LoVo (cell line): ENCODE measurements around the gene SGK1.
"Not testable (repeated sequence)": the region's sequence is repeated elsewhere in the genome, so short reads cannot be mapped to it uniquely, and the experiment has no call there.

ENCODE experiments used
- DNase-seq: peaks from one replicate; pipeline ENCODE4 v3.0.0-alpha.2; 2016; ENCODE audit warnings: low spot score

The SGK1 gene

DNA sequence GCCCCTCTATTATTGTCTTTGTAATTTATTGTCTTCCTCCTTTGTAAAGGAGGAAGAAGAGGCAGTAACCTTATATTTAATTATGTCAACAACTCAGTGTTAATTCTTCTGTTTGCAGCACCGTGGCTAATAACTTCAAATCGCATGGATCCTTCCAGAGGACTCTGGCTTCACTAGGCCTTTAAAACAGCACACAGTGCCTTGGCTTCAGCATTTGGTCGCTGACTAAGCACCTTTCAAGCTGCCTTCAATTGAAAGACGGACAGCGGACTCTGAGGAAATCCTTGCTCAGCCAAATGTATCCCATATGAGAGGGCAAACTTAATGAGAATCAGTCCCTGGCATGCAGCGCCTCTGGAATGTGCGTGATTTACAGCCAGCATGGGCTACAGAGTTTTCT, 64.2 kb downstream of the SGK1 start:
- no peak for DNase-seq

DNA sequence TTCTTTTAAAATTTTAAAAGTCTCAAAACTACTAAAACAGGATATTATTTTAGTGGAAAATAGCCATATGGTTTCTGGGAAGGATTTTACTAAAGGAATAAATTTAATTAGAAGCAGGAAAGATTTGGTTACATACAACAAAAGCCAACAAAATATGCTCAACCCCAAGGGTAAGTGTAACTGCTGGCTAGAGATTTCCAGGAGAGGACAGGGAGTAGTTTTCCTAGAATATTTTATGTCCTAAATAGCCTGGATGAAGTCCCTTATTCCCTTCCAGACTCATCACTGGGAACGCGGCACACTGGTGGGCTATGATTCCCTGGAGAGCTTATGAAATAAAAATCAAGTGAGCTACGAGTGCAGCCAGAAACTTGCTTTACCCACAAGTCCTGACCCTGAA, 66.6 kb downstream of the SGK1 start:
- no peak for DNase-seq

DNA sequence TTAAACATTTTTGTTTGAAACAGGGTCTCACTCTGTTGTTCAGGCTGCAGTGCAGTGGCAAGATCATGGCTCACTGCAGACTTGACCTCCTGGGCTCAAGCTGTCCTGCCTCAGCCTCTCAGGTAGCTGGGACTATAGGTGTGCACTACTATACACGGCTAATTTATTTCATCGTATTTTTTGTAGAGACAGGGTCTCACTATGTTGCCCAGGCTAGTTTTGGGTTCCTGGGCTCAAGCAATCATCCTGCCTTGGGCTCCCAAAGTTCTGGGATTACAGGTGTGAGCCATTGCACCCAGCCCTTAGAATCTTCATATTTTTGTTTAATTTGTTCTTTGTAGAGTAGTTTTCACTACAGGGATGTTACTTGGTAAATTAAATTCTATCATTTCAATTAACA, 67.1 kb downstream of the SGK1 start:
- DNase-seq: no peak

DNA sequence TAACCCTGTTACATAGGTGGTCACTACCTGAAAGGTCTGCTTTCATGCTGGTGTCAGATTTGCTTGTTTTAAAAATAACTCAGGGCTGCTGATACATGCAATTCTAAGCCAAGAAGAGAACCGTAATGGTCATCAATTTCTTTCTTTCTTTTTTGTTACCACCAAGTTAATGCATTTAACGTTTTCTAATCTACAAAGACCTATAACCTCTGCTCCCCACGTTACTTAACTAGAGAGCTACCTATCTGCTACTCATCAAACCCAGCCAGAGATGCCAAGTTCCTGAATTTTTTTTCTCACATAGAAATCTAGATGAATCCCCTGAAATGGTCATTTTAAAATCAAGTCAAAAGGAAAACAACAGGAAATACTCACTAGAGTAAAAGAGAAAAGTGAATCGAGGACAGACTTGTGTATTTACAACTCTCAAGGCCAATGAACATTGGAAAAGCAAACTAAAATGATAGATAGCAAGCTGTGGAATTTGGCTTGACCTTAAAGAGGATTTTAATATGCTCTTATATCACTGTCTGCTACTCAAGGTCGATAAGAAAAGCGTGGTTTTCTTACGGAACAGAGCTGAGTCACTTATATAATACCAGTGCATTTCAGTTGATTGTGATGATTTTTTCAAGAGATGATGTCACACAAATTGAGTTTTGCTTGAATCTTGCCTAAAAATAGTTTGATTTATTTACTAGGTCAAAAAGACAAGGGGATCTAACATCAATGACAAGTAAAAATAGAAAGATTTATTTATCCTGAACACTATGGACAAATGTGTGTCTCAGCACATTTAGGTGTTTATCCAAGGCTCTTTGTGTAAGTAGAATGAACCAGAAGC, 67.9 kb downstream of the SGK1 start:
- DNase-seq: no peak

DNA sequence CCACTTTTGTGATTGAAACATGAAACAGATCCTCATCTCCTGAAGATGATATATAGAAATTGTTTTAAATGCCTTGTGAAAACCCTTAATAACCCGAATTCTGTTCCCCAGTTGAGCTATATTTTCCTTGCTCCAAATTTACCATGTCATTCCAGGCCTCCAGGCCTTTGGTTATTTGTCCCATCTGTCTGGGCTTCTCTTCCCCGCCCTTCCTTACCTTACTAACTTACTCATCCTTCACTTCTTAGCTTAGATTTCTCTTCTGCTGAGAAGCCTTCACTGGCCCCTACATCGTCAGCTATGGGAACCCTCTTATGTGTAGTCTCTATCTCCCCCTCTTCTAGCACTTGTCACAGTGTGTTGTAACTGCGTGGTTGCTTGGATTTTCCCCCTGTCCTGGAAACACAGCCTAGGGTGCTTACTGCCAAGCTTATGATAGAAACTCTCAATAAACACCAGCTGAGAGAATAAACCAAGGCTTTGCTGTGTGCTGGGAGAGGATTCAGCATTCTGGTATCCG, 68.6 kb downstream of the SGK1 start:
- no peak for DNase-seq

DNA sequence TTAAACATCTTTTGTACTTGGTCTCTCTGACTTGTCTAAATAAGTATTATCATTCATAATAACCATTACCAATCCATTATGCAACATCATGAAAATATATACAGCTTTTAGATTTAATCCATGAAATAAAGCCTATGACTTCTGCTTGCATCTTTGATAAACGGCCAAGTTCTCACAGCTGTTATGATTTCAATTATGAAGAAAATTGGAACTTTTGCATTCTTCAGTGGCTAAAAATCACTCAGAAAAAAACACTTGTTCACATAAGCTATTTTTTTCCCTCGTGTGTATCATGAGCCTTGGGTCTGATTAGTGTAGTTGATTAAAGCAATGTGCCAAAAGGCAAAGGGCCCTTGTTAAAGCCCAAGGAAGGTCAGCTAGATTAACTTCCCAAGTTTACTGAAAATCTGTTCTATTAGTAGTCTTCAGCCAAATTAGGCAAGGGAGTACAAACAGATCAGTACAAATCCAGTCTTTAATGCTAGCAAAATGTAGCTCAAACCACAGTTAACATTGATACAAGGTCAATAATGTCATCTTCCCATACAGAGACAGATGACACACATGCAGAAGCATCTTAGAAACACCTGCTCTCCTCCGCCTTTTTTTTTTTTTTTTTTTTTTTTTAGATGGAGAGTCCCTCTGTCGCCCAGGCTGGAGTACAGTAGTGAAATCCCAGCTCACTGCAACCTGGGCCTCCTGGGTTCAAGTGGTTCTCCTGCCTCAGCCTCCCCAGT, 69.9 kb downstream of the SGK1 start:
- no peak for DNase-seq

DNA sequence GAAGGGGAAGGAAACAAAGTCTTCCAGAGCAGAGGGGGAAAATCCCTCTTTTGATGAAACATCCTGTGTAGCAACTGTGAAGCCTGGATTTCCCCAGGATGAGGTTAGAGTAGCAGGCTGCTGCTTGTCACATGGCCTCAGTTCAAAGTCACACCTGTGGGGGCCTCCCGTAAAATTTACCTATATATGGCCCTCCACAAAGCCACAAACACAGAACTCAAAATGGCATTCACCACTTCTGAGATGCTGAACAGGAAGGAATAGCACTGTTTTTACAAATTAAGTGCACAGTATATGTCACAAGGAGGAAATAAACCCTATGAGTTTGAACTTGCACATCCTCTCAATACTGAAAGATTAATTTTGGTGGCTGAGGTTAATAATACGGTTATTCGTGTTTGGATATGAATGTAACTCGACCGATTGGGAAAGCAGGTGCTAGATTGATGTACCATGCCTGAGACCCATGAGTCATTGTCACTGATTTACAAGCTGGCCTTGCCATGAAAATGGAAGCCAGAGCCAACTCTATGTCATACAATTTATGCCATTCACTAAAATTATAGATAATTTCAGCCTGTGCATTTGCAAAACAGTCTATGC, 70.6 kb downstream of the SGK1 start:
- no peak for DNase-seq

DNA sequence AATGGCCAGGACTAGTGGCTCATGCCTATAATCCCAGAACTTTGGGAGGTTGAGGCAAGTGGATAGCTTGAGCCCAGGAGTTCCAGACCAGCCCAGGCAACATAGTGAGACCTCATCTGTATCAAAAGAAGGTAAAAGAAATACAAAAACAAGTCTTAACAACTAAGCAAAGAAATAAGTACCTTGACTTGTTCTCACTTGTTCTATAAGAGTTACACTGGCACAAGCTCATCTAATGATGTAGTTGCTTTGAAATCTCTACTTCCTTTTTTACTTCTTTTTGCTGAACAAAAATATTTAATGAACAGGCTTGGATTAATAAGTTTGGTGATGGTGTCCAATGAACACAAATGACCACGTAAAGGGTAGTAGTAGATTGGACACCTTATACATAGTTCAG, 72.2 kb downstream of the SGK1 start:
- no peak for DNase-seq

DNA sequence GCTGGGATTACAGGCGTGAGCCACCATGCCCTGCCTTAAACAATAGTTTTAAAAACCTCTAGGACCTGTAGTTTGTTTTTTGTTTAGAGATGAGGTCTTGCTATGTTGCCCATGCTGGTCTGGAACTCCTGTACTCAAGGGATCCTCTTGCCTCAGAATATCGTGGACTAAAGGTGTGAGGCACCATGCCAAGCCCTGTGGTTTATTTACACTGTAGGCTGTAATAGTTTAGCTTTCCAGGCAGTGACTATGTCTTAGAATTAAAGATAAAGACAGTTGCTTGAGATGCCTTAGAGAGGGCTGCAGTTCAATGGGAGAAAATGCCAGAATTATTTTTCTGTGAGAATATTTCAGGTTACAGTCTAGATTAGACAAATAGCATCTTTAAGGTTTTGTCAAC, 72.9 kb downstream of the SGK1 start:
- no peak for DNase-seq

DNA sequence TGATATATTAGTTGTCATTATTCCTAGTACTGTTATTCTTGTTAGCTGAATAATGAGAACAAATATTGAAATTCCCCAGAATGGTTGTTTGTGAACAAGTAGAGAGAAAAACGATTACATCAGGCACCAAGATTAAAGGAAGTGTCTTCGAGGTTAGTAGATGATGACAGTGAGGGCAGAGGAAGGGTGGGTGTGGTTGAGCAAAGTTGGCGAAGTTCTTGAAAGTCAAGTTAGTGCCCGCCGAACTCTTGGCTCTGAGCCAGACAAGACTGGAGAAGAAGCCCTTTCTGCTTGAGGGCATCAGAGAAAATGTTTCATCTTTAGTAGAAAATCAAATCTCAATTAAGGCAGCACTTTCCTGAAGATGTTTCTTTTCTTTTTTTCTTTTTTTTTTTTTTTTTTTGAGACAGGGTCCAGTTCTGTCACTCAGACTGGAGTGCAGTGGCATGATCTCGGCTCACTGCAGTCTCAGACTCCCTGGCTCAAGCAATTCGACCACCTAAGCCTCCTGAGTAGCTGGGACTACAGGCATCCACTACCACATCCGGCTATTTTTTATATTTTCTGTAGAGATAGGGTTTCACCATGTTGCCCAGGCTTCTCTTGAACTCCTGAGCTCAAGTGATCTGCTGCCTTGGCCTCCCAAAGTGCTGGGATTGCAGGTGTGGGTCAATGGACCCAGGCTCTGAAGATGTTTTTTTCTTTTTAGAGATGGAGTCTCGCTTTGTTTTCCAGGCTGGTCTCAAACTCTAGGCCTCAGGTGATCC, 77.1 kb downstream of the SGK1 start:
- no peak for DNase-seq

DNA sequence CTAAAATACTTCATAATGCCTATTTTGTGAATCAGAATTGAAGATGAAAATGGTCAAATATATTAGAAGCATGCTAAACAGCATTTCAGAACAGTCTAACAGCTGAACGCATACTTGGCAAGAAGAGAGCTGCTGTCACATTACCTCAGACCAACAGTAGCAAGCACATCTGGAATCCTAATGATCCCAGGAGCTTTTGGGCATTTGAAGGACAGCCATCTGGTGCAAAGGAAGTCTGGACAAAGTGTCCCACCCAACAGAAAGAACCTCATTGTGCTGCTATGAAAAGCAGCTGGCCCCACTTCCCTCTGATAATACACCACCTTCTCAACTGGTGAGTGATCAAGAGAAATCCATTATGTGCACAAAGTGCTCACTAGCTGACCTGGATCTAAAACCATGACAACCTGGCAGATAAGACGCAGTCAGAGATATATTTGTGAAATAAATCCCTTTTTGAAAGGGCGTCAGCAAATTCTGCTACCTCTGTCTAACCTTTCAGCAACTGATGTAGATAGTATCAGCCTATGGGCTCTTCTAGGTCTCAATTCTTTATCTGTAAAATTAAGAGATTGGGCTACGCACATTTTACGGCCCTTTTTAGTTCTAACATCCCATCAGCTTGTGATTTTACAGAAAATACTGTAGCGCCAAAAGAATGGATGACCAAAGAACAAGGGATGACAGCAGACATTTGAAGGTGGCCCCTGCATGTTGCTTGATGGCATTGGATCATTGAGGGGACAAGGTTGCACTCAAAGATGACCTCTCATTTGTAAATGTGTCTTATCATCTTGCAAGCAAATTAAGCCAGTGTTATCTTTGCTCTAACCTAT, 78.7 kb downstream of the SGK1 start:
- DNase-seq: no peak

DNA sequence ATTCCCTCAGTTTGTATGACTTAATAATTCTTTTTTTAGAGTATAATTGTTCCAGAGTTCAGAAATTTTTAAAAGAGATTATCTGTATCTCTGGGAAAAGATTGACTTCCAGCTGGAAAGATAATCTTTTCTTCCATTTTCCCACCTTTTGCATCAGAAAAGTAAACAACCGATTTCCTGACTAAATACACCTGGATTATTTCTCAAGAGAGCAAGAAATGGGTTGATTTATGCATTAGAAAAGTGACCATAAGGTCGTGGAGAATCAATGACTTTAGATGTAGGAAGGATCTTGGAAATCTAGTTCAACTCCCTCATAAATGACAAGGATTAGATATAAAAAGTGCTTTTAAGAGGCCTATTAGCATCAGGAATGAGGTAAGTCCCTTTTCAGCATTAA, 79.9 kb downstream of the SGK1 start:
- no peak for DNase-seq

DNA sequence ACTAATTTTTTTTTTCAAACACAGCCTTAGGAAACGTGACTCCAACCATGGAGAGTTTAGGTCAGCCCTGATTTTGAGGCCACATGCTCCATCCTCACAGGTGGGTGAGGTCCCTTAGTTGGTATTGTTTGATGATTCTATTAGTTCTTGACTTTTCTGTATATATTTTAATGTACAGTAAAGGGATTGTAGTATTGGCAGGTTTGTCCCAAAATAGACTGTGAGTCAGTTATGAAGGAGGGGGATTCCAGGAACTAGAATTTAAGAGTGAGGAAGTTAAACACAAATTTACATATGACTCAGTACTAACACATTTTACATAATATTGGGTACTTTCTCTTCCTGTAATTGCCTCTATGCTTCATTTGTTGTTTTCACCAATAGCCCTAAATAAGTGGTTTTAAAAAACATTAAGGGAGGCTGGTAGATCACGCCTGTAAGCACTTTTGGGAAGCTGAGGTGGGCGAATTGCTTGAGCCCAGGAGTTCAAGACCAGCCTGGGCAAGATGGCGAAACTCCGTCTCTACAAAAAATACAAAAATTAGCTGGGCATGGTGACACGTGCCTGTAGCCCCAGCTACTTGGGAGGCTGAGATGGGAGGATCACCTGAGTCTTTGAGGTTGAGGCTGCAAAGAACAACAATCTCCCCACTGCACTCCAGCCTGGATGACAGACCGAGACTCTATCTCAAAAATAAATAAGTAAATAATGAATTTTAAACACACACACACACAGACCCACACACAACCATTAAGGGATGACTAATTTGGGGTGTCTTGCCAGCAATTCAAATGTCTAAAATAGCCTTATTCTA, 81.8 kb downstream of the SGK1 start:
- no peak for DNase-seq

DNA sequence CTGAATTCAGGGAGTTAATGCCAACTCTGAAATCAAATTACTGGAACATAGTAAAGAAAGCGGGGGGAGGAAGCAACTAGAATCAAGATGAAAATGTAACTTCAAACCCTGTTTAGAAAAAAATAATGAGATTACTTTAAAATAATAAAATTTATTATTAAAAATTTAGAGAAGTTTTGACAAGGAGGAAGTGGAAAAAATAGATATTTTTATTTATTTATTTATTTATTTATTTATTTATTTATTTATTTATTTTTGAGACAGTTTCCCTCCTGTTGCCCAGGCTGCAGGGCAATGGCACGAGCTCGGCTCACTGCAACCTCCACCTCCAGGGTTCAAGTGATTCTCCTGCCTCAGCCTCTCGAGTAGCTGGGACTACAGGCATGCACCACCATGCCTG, 82.6 kb downstream of the SGK1 start:
- not testable (repeated sequence) for DNase-seq

DNA sequence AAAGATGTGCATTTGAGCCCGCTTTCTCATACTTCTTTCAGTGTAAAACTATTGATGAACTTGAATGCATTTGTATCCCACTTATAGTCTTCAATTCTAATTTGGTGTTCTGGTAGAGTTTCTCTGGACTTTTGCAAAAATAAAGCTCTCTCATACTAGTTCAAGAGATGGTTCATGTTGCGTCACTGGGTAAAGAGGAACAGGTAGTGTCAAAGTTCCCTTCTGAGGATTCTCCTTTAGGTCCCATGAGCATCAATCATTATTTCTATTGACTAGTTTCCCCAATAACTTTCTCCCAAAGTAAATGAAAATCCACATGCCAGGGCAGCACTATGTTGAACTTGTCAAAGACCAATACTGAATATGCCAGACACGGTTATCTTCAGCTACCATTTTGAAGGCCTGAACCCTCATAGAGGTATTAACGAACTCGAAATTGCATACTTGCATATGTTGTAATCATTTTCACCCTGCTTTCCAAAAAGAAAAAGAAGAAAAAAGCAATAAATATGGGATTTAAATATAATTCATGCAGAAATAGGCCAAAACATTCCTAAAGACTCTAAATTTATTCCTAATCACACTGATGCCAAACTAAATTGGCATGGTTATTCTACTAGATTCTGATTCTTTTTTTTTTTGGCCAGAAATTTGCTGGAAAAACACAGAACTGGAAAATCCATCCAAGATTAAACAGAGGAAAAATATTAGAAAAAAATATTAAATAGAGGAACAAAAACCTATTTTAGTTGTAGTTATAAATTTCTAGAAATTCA, 84.5 kb downstream of the SGK1 start:
- DNase-seq: no peak

DNA sequence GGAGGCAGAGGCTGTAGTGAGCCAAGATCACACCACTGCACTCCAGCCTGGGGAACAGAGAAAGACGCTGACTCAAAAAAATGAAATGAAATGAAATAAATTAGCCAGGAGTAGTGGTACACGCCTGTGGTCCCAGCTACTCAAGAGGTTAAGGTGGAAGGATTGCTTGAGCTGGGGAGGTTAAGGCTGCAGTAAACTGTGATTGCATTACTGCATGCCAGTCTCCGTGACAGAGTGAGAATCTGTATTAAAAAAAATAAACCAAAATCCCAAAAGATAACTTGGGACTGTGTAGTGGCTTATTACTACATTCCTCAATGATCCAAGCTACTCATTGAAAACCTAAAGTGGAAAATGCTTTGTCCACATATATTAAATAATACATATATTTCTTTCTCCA, 87.0 kb downstream of the SGK1 start:
- DNase-seq: no peak

DNA sequence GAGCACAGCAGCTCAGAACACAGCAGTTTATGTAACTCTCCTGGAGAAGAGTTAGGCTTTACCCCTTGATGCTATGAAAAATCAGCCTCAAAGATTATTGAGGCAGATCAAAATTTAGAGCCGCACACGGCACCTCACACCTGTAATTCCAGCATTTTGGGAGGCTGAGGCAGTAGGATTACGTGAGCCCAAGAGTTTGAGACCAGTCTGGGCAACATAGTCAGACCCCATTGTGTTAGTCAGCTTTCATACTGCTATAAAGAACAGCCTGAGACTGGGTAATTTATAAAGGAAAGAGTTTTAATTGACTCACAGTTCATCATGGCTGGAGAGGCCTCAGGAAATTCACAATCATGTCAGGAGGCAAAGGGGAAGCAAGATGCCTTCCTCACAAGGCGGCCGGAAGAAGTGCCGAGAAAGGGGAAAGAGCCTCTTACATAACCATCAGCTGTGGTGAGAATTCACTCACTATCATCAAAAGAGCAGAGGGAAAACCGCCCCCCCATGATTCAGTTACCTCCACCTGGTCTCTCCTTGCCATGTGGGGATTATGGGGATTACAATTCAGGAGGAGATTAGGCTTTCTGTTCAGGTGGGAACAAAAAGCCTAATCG, 87.7 kb downstream of the SGK1 start:
- no peak for DNase-seq

DNA sequence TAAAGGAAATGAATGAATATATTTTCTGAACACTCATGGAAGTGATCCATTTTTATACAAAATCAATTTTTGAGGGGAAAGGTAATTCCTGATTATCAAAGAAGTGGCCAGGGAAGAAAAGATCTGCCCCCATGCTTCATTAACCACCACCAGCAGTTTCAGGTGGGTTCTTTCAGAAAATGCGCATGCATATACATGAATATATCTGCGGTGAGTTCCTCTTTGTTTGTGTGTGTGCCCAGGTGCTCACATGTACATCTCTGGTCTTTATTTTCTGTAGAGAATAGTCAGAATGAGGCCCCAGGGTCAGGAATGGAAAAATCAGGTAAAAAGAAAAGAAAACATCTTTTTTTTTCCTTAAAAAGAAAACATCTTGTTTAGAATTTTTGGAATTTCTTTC, 88.4 kb downstream of the SGK1 start:
- no peak for DNase-seq

DNA sequence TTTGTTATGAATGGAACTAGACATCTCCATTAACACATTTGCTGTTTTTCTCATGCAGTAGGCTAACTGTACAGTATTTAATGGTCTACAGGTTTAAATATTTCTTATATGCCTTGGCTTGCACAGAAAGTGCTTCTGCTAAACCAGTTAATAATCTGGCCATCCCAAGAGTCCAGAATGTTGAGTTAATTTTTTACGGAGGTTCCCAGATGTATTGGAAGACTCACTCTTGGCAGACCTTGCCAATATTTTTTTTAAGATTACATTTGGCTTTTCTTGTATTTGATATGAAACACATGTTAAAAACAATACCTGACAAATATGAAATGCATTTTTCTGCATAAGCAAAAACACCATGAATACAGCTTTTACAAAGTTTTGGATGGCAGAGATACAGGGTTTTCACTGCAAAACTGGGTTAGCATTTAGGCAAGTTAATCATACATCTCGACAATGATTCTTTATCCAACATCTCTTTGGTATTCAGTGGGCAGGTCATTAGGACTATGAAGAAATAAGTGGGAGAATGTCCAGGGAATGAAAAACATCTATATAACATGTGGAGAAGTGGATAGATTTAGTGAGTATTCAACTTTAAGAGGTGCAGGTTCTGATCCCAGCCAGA, 94.0 kb downstream of the SGK1 start:
- DNase-seq: no peak
